ENCODE data around the gene NEK5. TPM values are rescaled to one million over a fixed set of nuclear protein-coding genes. Genes with fewer than 3 reads are reported as not detected.
"Not testable (repeated sequence)": the region's sequence is repeated elsewhere in the genome, so short reads cannot be mapped to it uniquely, and the experiment has no call there.

NEK5 gene
- total RNA-seq, 1 donor from 2014 or later: not detected

DNA sequence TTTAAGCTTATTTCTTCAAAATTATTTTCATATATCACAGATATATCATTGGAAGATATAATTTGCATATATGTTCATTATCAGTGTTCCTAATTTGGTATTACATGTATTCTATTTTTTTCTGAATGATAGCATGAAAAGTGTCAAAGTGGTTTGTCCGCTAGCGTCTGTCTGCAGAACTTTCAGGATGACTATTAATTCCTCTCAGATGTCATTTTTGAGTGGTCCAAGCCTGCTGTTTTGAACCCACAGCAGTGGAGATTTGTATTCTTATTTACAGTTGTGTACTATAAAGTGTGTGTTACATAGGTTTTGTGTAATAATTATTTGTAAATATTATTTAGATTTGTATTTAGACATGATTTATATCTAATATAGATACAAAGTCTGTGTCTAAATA lies 95.8 kb downstream of the NEK5 start:
- no peaks in the 10 kb centered on the region for H3K27me3 Mint-ChIP-seq
- intact Hi-C loops (cut with micrococcal nuclease): no loop called here
- H3K4me3 Mint-ChIP-seq: no peak overlapping the region
- H3K36me3 Mint-ChIP-seq (ENCODE audit: low read depth): peaks cover 25% of the 10 kb centered on the region
- CTCF ChIA-PET: interaction anchor here (0.6 to 1.2 kb wide), 2 partner anchors 10 to 32 kb away, joined by 3 read pairs; no protein-coding TSS in a partner anchor
- ATAC-seq (ENCODE audit: low read depth) (no peak), DNase-seq (no peak)
- H3K27ac Mint-ChIP-seq: no peak overlapping the region
- POLR2A ChIA-PET: no interaction called here
- no peaks in the 10 kb centered on the region for H3K9me3 Mint-ChIP-seq
- H3K4me1 Mint-ChIP-seq: peaks cover 2% of the 10 kb centered on the region
- TF ChIP-seq, protein P1, sequence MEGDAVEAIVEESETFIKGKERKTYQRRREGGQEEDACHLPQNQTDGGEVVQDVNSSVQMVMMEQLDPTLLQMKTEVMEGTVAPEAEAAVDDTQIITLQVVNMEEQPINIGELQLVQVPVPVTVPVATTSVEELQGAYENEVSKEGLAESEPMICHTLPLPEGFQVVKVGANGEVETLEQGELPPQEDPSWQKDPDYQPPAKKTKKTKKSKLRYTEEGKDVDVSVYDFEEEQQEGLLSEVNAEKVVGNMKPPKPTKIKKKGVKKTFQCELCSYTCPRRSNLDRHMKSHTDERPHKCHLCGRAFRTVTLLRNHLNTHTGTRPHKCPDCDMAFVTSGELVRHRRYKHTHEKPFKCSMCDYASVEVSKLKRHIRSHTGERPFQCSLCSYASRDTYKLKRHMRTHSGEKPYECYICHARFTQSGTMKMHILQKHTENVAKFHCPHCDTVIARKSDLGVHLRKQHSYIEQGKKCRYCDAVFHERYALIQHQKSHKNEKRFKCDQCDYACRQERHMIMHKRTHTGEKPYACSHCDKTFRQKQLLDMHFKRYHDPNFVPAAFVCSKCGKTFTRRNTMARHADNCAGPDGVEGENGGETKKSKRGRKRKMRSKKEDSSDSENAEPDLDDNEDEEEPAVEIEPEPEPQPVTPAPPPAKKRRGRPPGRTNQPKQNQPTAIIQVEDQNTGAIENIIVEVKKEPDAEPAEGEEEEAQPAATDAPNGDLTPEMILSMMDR (IDR thresholded peaks at IDR 0.05): no peak

DNA sequence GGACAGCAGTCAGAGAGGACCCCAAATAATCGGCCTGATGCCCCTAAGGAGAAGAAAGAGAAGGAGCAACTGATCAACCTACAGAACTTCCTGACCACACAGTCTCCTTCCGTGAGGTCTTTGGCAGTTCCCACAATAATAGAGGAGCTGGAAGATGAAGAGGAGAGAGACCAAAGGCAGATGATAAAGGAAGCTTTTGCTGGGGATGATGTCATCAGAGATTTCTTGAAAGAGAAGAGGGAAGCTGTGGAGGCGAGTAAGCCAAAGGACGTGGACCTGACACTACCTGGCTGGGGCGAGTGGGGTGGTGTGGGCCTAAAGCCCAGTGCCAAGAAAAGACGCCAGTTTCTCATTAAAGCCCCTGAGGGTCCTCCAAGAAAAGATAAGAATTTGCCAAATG lies 98.5 kb downstream of the NEK5 start:
- POLR2A ChIA-PET; H3K27ac Mint-ChIP-seq; intact Hi-C loops (cut with micrococcal nuclease): not testable (repeated sequence)

DNA sequence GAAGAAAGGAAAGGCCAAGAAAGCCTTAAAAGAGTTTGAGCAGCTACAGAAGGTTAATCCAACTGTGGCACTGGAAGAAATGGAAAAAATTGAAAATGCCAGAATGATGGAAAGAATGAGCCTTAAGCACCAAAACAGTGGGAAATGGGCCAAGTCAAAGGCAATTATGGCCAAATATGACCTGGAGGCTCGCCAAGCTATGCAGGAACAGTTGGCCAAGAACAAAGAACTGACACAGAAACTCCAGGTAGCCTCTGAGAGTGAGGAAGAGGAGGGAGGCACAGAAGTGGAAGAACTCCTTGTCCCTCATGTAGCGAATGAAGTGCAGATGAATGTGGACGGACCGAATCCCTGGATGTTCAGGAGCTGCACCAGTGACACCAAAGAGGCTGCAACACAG lies 99.3 kb downstream of the NEK5 start:
- ChIA-PET CTCF (no interaction called here), POLR2A (no interaction called here)
- Mint-ChIP-seq H3K4me1 (peaks cover 13% of the 10 kb centered on the region), H3K27ac (no peak overlapping the region), H3K4me3 (no peak overlapping the region), H3K27me3 (no peaks in the 10 kb centered on the region), H3K9me3 (no peaks in the 10 kb centered on the region), H3K36me3 (ENCODE audit: low read depth) (peaks cover 55% of the 10 kb centered on the region)
- ATAC-seq (ENCODE audit: low read depth) (no peak), DNase-seq (no peak)
- TF ChIP-seq, protein P1 (IDR thresholded peaks at IDR 0.05): no peak
- intact Hi-C loops (cut with micrococcal nuclease): no loop called here

More for the DNA sequence above, 98.5 kb downstream of the NEK5 start:
- DNase-seq; H3K4me3 Mint-ChIP-seq; H3K9me3 Mint-ChIP-seq; H3K27me3 Mint-ChIP-seq; ATAC-seq (ENCODE audit: low read depth); CTCF ChIA-PET: not testable (repeated sequence)
- H3K36me3 Mint-ChIP-seq (ENCODE audit: low read depth): peaks cover 46% of the 10 kb centered on the region
- H3K4me1 Mint-ChIP-seq: peaks cover 13% of the 10 kb centered on the region

DNA sequence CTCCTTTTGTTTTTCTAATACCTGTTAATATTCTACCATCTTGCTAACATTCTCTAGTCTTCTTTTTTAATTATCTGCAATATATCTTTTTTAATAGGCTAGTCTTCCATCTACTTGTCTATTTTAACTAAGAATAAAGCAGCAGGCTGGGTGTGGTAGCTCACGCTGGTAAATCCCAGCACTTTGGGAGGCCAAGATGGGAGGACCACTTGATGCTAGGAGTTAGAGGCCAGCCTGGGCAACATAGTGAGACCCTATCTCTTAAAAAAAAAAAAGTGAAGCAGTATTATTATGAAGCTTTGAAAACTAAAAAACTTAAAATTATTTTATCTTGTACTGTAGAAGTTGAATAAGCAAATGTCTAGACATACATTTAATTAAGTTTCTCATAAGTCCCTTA lies 101.0 kb downstream of the NEK5 start:
- DNase-seq (no peak), ATAC-seq (ENCODE audit: low read depth) (no peak)
- no peak overlapping the region for H3K27ac Mint-ChIP-seq
- ChIA-PET CTCF (no interaction called here), POLR2A (no interaction called here)
- TF ChIP-seq, protein P1 (IDR thresholded peaks at IDR 0.05): no peak
- H3K9me3 Mint-ChIP-seq: no peaks in the 10 kb centered on the region
- intact Hi-C loops (cut with micrococcal nuclease): no loop called here
- no peak overlapping the region for H3K4me3 Mint-ChIP-seq
- H3K27me3 Mint-ChIP-seq: no peaks in the 10 kb centered on the region
- peaks cover 68% of the 10 kb centered on the region for H3K36me3 Mint-ChIP-seq (ENCODE audit: low read depth)
- peaks cover 13% of the 10 kb centered on the region for H3K4me1 Mint-ChIP-seq

DNA sequence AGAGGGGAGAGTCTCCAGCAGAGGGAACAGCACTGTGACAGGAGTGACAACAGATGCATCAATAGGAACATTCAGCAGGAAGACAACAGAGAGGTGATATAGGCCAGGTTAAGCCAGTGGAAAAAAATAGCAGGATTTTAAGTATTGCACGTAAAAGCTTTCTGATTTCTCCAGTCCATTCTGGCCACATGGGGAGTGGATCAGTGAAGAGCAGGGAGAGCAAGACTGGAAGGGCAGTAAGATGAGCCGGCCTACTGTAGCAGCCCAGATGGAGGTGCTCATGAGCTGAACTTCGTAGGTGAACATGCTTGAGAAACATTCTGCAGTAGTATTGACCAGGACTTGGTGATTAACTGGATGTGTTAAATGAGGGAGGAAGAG lies 102.6 kb downstream of the NEK5 start:
- ATAC-seq (ENCODE audit: low read depth): no peak
- intact Hi-C loops (cut with micrococcal nuclease): no loop called here
- Mint-ChIP-seq H3K36me3 (ENCODE audit: low read depth) (peaks cover 77% of the 10 kb centered on the region), H3K4me3 (no peak overlapping the region), H3K4me1 (peaks cover 13% of the 10 kb centered on the region), H3K27ac (no peak overlapping the region), H3K9me3 (no peaks in the 10 kb centered on the region), H3K27me3 (no peaks in the 10 kb centered on the region)
- no peak for DNase-seq
- ChIA-PET CTCF (no interaction called here), POLR2A (no interaction called here)
- TF ChIP-seq, protein P1 (IDR thresholded peaks at IDR 0.05): no peak
